WERI-Rb-1 (cell line): ENCODE measurements around the gene BTG3.

Source experiments
- DNase-seq: peaks from one replicate; pipeline ENCODE4 v3.0.0-alpha.2; 2020
- H3K27ac ChIP-seq: fragments of 250-450 bp; sonication (Bioruptor Pico); 2 replicates; pipeline ENCODE4 v1.5.1; 2020; ENCODE audit warnings: mild to moderate bottlenecking, moderate library complexity
- H3K27me3 ChIP-seq: fragments of 250-450 bp; sonication (Bioruptor Pico); 2 replicates; pipeline ENCODE4 v1.5.1; 2021; ENCODE audit warnings: mild to moderate bottlenecking, low read depth, moderate library complexity; ENCODE audit not compliant: insufficient read depth, severe bottlenecking
- H3K36me3 ChIP-seq: fragments of 250-450 bp; sonication (Bioruptor Pico); 2 replicates; pipeline ENCODE4 v1.5.1; 2020; ENCODE audit warnings: mild to moderate bottlenecking, moderate library complexity
- H3K4me3 ChIP-seq: 2 replicates; pipeline ENCODE4 v1.5.1; 2011; ENCODE audit warnings: low read depth, mild to moderate bottlenecking, control low read depth, low read length
- H3K9me3 ChIP-seq: fragments of 250-450 bp; sonication (Bioruptor Pico); 2 replicates; pipeline ENCODE4 v1.5.1; 2021; ENCODE audit warnings: mild to moderate bottlenecking, moderate library complexity; ENCODE audit not compliant: severe bottlenecking
- TF ChIP-seq, protein P1 (sequence below): IDR thresholded peaks from 2 replicates; pipeline ENCODE4 v1.5.1; 2011; ENCODE audit warnings: low read depth, mild to moderate bottlenecking, control low read depth, inconsistent platforms, low read length

Gene BTG3

DNA sequence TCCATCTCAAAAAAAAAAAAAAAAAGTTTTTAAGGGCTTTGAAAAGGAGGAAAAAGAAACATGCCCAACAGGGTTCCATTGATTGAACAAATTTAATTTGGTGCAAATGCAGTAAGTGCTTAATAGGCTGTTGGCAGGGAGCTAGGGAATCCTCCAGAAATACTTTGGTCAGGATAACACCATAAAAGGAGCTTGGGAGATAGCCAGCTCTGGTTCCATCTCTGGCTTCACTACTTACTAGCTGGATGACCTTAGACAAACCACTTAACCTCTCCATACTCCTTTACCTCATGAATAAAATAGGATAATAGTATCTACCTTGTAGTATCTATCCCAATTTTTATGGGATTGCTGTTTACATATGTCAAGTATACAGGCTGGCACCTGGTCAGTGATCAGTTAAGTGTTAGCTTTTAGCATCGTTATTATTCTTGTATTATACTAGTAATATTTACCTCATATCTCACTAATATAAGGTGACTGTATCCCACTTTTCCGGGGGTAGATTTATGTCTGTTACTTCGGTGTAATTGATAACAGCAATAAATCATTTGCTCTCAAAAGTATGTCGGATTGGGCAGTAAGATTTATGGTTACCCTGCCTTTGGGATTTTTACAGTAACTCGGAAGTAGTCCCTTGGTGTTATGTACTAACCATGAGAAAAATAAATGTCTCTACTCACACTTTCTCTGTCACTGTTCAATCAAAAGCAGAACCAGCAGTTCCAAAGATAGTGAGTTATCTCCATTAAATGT lies 36.4 kb downstream of the BTG3 start:
- H3K27ac ChIP-seq, result no peak overlapping the region
- no peaks in the 10 kb centered on the region for H3K27me3 ChIP-seq
- H3K36me3 ChIP-seq, result no peaks in the 10 kb centered on the region
- TF ChIP-seq, protein P1, sequence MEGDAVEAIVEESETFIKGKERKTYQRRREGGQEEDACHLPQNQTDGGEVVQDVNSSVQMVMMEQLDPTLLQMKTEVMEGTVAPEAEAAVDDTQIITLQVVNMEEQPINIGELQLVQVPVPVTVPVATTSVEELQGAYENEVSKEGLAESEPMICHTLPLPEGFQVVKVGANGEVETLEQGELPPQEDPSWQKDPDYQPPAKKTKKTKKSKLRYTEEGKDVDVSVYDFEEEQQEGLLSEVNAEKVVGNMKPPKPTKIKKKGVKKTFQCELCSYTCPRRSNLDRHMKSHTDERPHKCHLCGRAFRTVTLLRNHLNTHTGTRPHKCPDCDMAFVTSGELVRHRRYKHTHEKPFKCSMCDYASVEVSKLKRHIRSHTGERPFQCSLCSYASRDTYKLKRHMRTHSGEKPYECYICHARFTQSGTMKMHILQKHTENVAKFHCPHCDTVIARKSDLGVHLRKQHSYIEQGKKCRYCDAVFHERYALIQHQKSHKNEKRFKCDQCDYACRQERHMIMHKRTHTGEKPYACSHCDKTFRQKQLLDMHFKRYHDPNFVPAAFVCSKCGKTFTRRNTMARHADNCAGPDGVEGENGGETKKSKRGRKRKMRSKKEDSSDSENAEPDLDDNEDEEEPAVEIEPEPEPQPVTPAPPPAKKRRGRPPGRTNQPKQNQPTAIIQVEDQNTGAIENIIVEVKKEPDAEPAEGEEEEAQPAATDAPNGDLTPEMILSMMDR, result no peak
- no peak overlapping the region for H3K4me3 ChIP-seq
- DNase-seq, result no peak
- H3K9me3 ChIP-seq, result no peaks in the 10 kb centered on the region

DNA sequence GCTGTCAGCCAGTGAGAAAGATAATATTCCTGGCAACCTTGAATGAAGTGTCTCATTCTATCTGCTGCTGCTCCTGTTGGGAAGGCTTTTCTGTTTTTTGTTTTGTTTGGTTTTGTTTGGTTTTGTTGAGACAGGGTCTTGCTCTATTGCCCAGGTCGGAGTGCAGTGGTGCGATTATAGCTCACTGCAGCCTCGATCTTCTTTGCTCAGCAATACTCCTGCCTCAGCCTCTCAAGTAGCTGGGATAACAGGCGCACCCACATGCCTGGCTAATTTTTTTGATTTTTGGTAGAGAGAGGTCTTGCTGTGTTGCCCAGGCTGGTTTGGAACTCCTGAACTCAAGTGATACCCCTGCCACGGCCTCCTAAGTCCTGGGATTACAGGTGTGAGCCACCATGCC lies 37.6 kb downstream of the BTG3 start:
- TF ChIP-seq, protein P1, result no peak
- Histone ChIP-seq H3K36me3 (no peaks in the 10 kb centered on the region), H3K27me3 (no peaks in the 10 kb centered on the region), H3K27ac (no peak overlapping the region), H3K4me3 (no peak overlapping the region), H3K9me3 (no peaks in the 10 kb centered on the region)
- DNase-seq, result no peak

DNA sequence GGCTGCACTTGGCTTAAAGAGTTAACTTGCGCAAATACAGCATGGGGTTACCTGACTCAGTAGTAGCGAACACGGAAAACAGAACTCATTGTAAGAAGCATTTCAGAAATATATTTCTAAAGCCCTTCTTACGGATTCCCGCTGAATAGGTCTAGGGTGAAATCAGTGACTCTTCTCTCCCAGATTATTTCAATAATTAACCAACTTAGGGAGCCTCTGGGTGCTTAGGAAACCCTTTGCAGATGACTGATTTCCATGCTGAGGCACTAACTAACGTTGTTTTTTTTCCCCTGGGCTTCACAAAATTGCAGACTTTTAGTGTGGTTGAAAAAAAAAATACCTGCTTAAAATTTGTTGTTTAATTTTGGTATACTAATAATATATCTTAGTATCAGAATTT lies 40.3 kb downstream of the BTG3 start:
- H3K36me3 ChIP-seq, result no peaks in the 10 kb centered on the region
- H3K27me3 ChIP-seq, result no peaks in the 10 kb centered on the region
- H3K9me3 ChIP-seq, result no peaks in the 10 kb centered on the region
- TF ChIP-seq, protein P1, result no peak
- no peak for DNase-seq
- H3K4me3 ChIP-seq, result no peak overlapping the region
- no peak overlapping the region for H3K27ac ChIP-seq

DNA sequence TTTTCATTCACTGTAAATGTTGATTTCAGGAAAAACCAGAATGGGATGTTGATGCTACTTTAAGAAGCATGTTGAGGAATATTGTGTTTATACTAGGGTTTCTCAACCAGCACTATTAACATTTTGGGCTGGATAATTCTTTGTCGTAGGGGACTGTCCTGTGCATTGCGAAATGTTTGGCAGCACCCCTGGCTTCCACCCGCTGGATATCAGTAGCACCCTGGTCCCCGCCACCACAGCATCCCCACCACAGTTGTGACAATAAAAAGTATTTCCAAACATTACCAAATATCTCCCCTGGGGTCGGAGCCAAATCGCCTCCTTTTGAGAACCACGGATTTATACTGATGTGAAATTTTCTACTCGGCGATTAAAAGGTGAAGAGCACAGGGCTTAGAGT lies 41.9 kb downstream of the BTG3 start:
- Histone ChIP-seq H3K27me3 (no peaks in the 10 kb centered on the region), H3K36me3 (no peaks in the 10 kb centered on the region), H3K4me3 (no peak overlapping the region), H3K9me3 (no peaks in the 10 kb centered on the region), H3K27ac (no peak overlapping the region)
- DNase-seq, result no peak
- TF ChIP-seq, protein P1, result no peak

DNA sequence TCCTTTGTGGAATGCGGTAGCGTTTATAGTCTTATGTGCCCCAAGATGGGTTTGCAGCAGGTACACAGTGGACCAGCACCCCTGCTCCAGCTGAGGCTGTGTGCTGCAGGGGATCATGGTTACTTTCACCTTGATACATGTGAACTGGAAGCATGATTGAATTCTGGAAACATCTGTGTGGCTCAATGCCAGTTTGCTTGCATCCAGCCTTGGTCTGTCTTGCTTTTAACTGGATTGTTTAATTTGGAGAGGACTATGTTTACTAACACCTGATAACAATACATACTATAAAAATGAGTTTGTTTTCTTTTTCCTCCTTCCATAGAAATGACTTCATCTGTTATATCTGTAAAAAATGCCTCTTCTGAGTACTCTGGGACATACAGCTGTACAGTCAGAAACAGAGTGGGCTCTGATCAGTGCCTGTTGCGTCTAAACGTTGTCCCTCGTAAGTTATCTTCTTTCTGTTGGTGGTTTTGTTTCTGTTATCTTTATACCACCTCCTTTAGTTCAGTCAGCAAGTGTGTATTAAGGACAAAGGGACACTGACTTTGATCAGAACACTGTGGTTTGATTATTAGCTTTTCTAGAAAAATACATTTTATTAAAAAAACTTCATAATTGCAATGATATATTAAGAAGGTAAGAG lies 52.2 kb downstream of the BTG3 start:
- Histone ChIP-seq H3K36me3 (peaks cover 35% of the 10 kb centered on the region), H3K27ac (no peak overlapping the region), H3K4me3 (no peak overlapping the region), H3K9me3 (no peaks in the 10 kb centered on the region), H3K27me3 (no peaks in the 10 kb centered on the region)
- TF ChIP-seq, protein P1, result no peak
- no peak for DNase-seq
